ENCODE data around the gene DENND1C.
A peak's percentile ranks its signal among the peaks of the same experiment; 100 is the strongest.

The DENND1C gene

DNA sequence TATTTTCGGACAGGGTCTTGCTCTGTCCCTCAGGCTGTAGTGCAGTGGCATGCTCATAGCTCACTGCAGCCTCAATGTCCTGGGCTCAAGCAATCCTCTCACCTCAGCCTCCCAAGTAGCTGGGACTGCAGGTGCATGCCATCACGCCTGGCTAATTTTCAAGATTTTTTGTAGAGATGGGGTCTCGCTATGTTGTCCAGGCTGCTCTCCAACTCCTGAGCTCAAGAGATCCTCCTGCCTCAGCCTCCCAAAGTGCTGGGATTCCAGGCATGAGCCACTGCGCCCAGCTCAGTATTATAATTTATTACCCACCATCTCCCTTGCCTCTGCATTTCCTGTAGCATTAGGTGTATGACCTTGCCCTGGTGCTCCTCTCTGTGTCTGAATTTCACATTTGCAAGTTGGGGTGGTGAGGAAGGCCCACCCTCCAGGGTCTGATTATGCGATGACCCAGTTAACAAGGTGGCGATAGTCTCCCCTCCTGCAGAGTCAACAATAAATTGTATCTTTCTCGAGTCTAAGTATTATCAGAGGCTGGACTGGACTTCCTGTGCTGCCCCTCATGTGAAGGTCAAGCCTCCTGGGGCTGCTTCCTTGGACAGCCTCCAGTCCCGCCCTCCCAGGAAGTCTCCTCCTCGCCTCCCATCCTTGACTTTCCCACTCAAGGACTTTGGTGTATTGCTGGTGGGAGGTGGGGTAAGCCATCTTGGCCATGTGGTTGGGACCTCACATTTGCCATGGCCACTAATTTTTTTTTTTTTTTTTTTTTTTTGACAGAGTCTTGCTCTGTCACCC, 22.0 kb upstream of the DENND1C start:
- no peak for DNase-seq

DNA sequence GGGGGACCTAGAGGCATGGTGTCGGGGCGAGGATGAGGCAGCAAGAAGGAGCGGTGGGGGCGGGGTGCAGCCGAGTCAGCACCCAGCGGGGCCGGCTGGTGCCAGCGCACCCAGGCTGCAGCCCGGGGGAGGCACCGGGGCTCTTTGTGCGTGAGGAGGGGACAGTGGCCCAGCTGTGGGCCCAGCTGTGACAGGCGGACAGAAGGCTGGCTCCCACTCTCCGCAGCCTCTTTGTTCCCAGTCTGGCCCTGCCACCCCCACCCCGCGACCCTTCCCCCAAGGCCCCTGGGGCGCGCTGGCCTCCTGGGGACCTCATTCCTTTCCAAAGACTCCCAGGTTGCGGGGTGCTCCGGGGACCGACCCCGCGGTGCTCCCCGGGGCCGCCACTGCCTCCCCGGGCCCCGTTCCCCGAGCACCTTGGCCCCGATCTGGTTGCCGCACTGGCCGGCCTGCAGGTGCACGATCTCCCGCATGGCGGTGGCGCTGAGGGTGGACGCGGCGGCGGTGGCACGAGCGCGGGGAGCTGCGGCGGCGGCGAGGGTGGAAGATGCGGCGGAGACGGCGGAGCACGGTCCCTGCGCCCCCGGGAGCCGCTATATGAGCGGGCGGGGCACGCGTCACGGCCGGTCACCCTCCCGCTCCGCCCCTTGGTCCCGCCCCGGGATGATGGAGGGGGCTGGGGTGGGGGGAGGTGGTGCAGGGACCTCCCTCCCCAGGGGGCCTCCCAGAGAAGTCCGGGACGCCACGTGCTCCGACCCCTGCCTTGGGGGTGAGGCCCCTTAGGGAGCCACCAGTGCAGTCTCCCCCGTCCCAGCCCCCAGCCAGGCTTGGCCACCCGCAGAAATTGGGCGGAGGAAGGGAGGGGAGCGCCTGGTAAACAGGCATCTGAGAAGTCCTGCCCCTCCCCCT, 20.4 kb upstream of the DENND1C start, which contains the start of gene TUBB4A:
TUBB4A (minus strand) TSS at position 570 of the 909 bp plus-strand sequence; CDS start at position 473, 97 bp downstream.
- DNase-seq, result peak; percentile 69

DNA sequence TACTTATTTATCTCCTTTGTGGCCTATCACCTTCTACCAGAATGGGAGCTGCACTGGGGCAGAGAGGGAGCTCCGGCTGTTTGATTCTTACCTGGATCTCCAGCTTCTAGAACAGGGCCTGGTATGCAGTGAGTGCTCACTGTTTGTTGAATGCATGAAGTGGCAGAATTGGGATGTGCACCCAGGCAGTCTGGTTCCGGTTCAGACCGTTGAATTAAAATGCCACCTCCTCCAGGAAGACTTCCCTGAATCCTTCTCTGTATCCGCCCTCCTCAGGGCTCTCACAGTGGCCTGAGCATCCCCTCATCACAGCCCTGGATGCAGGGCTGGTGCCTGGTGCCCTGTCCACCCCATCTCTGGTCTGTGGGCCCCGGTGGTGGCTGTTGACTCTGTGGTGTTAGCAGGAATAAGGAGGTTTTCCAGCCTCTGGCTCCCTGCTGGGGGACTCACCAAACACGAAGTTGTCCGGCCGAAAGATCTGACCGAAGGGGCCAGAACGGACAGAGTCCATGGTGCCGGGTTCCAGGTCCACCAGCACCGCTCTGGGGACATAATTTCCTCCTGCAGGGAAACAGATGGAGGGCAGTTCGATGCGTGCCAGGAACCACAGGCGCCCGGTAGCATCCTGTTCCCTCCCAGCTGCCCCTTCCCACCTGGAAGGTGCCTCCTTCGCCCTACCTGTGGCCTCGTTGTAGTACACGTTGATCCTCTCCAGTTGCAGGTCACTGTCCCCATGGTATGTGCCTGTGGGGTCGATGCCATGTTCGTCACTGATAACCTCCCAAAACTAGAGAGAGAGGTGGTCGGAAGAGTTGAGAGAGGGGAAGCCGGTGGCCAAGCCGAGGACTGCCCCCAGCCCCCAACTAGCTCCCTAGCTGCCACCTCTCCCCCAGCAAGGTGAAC, 19.5 kb upstream of the DENND1C start:
- DNase-seq, result no peak

DNA sequence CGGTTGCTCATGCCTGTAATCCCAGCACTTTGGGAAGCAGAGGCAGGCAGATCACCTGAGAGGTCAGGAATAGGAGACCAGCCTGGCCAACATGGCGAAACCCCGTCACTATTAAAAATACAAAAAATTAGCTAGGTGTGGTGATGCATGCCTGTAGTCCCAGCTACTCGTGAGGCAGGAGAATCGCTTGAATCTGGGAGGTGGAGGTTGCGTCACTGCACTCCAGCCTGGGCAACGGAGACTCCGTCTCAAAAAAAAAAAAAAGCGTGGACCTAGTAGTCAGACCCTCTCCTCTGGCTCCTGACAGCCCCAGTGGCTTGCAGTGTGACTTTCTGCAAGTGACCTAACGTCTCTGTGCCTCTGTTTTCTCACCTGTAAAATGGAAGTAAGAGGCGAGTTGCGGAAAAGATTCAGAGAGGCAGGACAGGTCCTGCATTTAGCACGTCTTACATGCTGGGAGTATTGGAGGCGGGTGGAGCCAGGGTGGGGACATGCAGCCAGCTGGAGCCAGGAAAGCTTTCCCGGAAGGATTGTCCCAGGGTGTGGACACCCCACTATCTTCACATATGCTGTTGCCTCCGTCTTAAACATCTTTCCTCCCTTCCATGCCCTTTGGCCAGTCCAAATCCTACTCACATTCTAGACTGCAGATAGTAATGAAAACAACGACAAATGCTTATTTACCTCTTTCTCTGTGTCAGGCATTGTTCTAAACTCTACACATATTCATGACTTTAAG, 17.6 kb upstream of the DENND1C start:
- DNase-seq, result no peak

DNA sequence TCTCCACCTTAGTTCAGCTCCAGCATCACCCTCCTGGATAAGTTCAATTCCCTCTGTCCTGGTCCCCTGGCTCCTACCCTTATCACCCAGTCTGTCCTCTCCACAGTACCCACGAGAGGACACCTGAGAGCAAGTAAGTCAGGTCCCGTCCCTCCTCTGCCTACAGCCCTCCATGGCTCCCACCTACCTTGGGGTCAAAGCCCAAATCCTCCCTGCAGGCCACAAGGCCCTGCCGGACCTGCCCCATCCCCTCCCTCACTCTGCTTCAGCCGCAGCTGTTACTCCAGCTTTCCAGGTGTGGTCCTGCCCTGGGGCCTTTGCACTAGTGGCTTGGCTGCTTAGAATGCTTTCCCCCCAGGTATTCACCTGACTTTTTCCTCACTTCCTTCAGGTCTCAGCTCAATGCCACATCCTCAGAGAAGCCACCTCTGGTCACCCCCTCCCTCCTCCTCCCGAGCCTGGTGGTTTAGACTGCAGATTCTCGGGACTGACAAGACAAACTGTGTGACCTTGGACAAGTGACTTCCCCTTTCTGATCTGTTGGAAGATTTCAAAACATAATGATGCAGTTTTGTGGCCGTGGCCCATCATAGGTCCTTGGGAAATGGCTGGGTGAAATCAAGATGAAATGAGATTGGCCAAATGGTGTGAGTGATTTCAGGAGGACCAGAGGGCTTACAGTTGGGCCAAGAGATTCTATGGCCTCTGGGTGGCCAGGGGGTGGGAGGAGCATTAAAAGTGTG, 16.9 kb upstream of the DENND1C start:
- no peak for DNase-seq

DNA sequence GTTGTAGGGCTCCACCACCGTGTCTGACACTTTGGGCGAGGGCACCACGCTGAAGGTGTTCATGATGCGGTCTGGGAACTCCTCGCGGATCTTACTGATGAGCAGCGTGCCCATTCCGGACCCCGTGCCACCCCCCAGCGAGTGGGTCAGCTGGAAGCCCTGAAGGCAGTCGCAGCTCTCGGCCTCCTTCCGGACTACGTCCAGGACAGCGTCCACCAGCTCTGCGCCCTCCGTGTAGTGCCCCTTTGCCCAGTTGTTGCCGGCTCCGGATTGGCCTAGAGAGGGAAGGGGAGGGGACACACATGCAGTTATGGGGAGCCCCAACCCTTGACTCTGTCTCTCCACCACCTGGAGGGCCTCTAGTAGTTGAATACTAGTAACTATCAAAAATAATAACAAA, 14.4 kb upstream of the DENND1C start:
- no peak for DNase-seq

DNA sequence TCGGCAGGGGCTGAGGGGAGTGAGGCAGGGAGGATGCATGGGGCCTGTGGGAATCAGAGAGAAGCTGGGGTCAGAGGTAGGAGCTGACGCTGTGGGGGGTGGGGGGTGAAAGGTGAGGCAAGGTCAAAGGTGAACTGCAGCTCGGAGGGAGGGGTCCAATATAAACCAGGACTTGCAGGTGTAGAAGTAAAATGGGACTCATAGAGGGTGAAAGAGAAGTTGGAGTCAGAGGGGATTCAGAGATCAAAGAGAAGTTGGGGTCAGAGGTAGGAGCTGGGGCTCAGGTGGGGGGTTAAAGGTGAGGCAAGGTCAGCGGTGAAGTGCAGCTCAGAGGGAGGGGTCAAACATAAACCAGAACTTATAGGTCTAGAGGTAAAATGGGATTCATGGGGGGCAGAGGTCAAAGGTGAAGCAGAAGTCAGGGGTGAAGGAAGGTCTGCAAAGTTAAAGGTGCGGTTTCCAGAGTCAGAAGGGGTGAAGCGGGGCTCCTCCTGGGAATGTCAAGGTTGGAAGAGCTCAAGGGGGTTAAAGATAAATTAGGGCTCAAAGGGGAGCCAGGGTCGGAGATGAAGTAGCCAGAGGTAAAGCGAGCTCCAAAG, 12.9 kb upstream of the DENND1C start:
- DNase-seq, result no peak

DNA sequence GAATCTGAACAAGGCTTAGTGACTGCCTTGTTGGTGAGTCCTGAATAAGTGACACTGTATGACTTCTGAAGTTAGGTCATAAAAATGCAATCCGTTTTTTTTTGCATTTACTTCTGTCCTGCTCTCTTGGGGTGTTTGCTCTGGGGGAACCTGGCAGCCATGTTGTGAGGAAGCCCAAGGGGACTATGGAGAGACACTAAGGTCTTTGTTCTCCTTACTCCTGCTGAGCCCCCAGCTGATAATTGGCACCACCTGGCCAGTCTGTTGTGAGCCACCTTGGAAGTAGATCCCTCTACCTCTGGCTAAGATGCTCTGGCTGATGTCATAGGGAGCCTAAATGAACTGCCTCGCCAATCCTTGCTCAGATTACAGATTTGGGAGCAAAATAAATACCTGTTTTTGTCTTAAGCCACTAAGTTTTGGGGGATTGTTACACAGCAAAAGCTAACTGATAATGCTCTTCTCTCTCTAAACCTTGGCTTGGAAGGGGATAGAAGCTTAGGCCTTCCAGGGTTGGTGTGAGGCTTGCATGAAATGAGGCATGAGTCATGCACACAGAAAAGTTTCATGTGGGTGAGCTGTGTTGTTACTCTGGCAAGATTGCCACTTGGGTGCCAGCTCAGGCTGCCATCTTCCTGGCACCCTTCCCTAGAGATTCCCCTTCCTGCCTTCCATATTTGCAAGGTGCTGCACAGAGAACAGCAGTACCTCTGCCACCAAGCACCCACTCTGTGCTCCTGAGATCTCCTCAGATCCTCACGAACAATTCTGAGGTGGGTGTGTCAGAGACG, 10.4 kb upstream of the DENND1C start:
- DNase-seq, result no peak

DNA sequence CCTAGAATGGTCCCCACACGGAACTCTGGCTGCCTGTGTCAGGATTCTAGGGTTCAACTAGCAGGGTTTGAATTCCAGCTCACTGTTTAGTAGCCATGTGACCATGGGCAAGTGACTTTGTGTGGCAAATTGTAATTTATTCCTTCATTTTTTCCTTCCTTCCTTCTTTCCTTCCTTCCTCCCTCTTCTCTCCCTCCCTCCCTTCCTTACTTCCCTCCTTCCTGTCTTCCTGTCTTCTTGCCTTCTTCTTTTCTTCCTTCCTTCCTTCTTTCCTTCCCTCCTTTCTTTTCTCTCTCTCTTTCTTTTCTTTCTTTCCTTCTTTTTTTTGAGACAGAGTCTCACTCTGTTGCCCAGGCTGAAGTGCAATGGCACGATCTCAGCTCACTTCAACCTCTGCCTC, 8.5 kb upstream of the DENND1C start:
- no peak for DNase-seq

DNA sequence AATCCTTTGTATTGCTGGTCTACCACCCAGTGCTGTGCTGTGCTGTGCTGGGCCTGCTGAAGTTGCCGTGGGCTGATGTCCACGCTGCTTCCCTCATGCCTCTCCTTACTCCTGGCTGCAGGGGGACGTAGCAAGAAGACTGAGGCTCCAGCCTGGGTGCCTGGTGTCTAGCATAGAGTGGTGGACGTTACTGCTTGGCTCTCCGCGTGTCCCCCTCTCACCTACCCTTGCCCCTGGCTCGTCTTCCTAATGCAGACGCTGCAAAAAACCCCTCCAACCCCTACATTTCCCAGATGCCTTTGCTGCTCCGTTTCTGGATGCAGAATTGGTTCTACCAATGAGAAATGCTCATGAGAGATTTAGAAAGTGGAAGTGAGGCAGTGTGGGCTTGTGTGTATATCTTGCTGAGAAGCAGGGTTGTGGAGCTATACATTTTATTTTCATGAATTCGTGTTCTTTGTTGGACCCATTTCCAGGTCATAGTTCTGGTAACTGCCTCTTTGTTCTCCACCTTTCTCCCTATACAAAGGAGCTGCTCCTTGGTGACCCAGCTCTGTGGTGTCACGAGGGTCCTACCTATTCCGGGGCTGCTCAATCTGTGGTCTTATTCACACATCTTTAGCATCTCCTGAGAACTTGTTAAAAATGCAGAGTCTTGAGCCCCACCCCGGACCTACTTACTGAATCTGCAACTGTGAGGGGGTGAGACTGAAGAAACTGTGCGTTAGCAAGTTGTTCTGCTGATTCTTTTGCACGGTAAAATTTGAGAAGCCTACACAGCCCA, 7.9 kb upstream of the DENND1C start:
- DNase-seq, result no peak

DNA sequence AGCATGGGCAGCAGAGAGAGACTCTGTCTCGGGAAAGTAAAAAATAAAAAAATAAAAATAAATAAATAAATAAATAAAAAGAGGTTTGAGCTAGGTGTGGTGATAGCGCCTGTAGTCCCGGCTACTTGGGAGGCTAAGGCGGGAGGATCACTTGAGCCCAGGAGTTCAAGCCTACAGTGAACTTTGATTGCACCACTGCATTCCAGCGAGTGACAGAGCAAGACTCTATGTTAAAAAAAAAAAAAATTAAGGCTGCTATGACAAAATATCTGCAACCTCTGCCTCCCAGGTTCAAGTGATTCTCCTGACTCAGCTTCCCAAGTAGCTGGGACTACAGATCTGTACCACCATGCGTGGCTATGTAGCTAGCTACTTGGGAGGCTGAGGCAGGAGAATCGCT, 3.2 kb upstream of the DENND1C start:
- DNase-seq, result no peak

DNA sequence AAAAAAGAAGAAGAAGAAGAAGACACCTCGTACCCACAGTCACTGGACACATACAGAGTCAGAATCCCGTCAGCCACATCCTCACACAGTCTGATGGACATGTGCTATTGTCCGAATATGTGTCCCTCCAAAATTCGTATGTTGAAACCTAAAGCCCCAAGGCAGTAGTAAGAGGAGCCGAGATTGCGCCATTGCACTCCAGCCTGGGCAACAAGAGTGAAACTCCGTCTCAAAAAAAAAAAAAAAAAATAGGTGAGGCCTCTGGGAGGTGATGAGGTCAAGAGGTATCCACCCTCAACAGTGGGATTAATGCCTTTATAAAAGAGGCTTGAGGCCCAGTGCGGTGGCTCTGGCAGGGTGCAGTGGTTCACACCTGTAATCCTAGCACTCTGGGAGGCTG, 2.6 kb upstream of the DENND1C start:
- no peak for DNase-seq

DNA sequence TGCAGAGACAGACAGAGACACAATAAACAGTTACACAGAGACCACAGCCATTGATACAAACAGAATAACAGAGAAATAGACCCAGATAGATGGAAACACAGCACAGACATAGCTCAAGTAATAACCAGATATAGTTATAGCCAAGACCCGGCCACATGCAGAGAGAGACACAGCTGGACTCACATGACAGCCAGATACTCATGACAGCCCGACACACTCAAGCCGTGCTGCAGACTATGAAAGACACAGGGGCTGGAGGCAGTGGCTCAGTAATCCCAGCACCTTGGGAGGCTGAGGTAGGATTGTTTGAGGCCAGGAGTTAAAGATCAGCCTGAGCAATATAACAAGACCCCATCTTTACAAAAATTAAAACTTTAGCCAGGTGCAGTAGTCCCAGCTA, 1.6 kb upstream of the DENND1C start:
- no peak for DNase-seq

DNA sequence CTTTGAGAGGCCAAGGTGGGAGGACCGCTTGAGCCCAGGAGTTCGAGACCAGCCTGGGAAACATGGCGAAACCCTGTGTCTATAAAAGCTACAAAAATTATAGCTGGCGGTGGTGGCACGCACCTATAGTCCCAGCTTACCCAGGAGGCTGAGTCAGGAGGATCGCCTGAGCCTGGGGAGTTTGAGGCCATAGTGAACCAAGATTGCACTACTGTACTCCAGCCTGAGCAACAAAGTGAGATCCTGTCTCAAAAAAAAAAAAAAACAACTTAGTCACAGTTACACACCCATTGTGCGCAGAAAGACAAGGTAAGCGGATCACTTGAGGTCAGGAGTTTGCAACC, 728 bp upstream of the DENND1C start:
- DNase-seq, result no peak

DNA sequence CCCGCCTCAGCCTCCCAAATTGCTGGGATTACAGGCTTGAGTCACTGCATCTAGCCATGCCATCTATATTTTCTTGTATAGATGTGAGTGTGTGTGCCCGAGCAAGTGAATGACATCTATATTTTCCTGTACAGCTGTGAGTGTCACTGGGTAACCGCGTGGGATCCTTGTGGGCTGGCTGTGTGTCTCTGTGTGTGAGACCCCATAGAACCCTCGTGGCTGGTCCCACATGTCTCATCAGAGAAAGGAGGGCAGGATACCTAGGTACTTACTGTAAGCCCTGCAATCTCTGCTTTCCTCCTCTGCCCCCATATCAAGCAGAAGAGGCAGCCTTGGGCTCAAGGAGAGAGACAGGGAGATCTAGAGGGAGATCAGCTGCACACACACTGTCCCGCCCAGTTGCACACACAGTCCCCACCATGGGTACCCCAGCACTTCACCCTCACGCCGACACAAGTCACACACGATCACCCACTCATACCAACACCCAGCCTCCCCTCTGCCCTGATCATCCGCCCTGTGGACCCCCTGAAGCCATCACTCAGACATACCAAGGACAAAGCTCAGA, 655 bp downstream of the DENND1C start:
- peak; percentile 41 for DNase-seq

DNA sequence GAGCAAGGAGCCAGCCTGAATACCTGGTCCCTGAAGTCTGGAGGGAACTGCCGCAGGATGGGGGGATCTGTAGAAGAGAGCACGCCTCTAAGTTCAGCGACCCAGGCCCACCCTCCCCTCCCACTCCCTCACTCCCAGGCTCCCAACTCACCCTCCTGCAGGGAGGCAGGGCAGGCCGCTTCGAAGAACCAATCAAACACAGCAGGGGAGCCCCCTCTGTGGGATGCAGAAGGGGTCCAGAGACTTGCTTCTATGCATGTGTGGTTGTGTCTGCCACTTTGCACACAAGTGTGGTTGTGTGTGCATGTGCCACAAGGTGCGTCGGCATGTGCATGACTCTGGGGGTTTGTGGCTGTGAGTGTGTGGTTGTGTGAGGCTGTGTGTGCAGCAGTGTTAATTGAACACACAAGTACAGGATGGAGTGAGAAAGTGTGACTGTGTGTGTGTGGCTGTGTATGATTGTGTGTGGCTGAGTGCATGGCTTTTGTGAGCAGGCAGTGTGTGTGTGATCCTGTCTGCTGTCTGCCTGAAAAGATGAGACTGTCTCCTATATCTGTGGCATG, 1.7 kb downstream of the DENND1C start:
- DNase-seq, result no peak

DNA sequence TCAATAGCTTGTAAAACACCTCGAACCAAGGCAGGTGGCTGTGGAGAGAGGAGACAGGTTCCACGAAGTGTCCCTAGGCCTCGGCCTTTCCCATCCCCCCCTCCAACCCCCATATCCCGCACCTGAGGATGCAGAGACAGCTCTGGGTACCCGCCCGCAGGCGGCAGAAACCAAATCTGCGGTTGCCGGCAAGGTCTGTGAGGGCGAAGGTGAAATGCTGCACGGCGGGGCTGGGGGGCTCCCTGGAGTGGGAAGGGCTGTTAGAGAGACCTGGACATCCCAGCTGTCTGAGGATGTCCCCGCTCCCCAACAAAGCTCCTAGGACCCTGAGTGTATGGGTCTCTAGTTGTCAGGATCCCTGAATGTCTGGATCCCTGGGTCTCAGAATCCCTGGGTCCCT, 2.8 kb downstream of the DENND1C start:
- no peak for DNase-seq

DNA sequence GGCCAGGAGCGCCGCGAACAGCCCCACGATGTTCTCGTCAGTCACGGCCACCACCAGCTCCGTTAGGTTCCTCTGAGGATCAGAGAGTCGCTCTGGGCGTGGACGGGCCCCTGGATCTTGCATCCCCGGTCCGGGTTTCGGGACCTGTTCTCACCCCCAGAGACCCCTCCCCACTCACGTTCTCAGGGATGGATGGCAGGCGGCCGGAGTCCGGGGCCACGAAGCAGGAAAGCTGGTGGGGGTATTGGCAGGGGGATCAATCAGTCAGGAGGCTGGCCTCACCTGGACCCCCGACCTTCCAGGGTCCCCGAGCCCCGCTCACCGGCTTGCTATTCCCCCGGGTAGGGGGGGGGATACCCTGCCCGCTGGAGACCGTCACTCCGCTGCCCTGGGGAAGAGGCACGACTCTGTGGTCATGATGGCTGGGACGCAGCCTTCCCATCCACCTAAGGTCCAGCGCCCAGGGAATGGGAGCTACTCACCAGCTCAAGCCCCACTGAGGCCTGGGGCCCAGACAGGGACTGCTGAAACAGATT, 4.6 kb downstream of the DENND1C start:
- DNase-seq, result no peak
